GM21423 (cell line): ENCODE measurements around the gene EIF2B2.

Experiments
- ATAC-seq: cut with Tn5 transposase; IDR thresholded peaks from one replicate; pipeline ENCODE4 v1.9.1; 2021; ENCODE audit warnings: mild to moderate bottlenecking, moderate library complexity; ENCODE audit not compliant: unreplicated experiment

The EIF2B2 gene

GRCh38 chr14:74973905-74974363, 28.8 kb upstream of the EIF2B2 start:
- ATAC-seq, result no peak

GRCh38 chr14:74974364-74975058, 28.2 kb upstream of the EIF2B2 start:
- no peak for ATAC-seq

- ATAC-seq, result no peak
Measured at GRCh38 chr14:74975059-74975810, 27.5 kb upstream of the EIF2B2 start.

GRCh38 chr14:74976264-74977113, 26.2 kb upstream of the EIF2B2 start:
- no peak for ATAC-seq

- no peak for ATAC-seq
Measured at GRCh38 chr14:74977164-74977900, 25.4 kb upstream of the EIF2B2 start.

GRCh38 chr14:74977901-74978385, 24.8 kb upstream of the EIF2B2 start:
- no peak for ATAC-seq

- no peak for ATAC-seq
Measured at GRCh38 chr14:74978416-74978947, 24.2 kb upstream of the EIF2B2 start.

GRCh38 chr14:74979029-74979428, 23.7 kb upstream of the EIF2B2 start:
- no peak for ATAC-seq

- ATAC-seq, result no peak
Measured at GRCh38 chr14:74979442-74980397, 23.0 kb upstream of the EIF2B2 start.

GRCh38 chr14:74980398-74980730, 22.4 kb upstream of the EIF2B2 start:
- no peak for ATAC-seq

GRCh38 chr14:74980731-74981461, 21.8 kb upstream of the EIF2B2 start:
- ATAC-seq, result no peak

- no peak for ATAC-seq
Measured at GRCh38 chr14:74981462-74981782, 21.3 kb upstream of the EIF2B2 start.

GRCh38 chr14:74981833-74982232, 20.9 kb upstream of the EIF2B2 start:
- ATAC-seq, result no peak

- ATAC-seq, result no peak
Measured at GRCh38 chr14:74982661-74983060, 20.1 kb upstream of the EIF2B2 start.

- ATAC-seq, result no peak
Measured at GRCh38 chr14:74983343-74983742, 19.4 kb upstream of the EIF2B2 start.

- ATAC-seq, result no peak
Measured at GRCh38 chr14:74984236-74985027, 18.3 kb upstream of the EIF2B2 start.

- no peak for ATAC-seq
Measured at GRCh38 chr14:74985028-74985310, 17.8 kb upstream of the EIF2B2 start.

GRCh38 chr14:74985806-74986205, 16.9 kb upstream of the EIF2B2 start:
- no peak for ATAC-seq
